ENCODE results near the gene CCDC92.

DNA sequence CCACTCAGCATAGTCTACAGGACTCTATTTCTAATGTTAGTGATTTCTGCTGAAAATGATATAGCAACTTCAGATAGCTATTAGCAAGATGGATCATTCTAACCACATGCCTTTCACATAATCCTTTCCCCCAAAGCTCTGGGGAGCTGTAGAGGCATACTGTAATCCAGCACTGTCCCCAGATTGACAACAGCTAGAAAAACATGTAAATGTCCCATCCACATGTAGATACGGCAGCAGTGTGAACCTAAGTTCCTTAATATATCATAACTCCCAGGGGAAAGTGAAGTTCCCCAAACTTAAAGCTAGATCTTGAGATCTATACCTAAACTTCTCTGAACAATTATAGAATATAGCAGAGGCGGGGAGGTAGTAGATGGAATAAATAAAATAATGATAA is 14.4 kb upstream of the CCDC92 start:
- TF ChIP-seq POLR2AphosphoS5 (IDR thresholded peaks at IDR 0.05) (no peak), CTCF (IDR thresholded peaks at IDR 0.05) (no peak)

Measured in suprapubic skin (tissue), 3 donors.